GM23248 (cell line): ENCODE results near the gene AKAP7.

Experiments used
- EZH2 ChIP-seq: fragments of 200-600 bp; sonication (generic); IDR thresholded peaks from 2 replicates; pipeline ENCODE4 v1.6.1; 2018; ENCODE audit warnings: antibody characterized with exemption, mild to moderate bottlenecking; ENCODE audit not compliant: insufficient read depth, poor library complexity, severe bottlenecking
- EZH2phosphoT487 ChIP-seq: fragments of 200-600 bp; sonication (generic); IDR thresholded peaks from 2 replicates; pipeline ENCODE4 v1.6.1; 2018; ENCODE audit warnings: antibody characterized with exemption, moderate library complexity, mild to moderate bottlenecking, low read depth; ENCODE audit not compliant: insufficient read depth

GRCh38 chr6:131331151-131331550, 195.9 kb downstream of the AKAP7 start:
- no peak for TF ChIP-seq EZH2phosphoT487
- no peak for TF ChIP-seq EZH2
